Activated CD4-positive, alpha-beta T cell treated with anti-CD3 and anti-CD28 coated beads, Interleukin-2, amount 10 ng/mL, durations not matched to agents 24 days and 14 days (primary cell): Measurements from ENCODE around the gene SMIM29. TPM values are rescaled to one million over a fixed set of nuclear protein-coding genes. Genes with fewer than 3 reads are reported as not detected.
"Not testable (repeated sequence)": the region's sequence is repeated elsewhere in the genome, so short reads cannot be mapped to it uniquely, and the experiment has no call there.

Experiments
- DNase-seq: peaks from one replicate; pipeline ENCODE4 v3.0.0; 2022
- H3K27ac Mint-ChIP-seq: one replicate; pipeline ENCODE4 v1.8.0; 2022; ENCODE audit warnings: mild to moderate bottlenecking, mixed read lengths
- H3K27me3 Mint-ChIP-seq: one replicate; pipeline ENCODE4 v1.8.0; 2022; ENCODE audit warnings: mixed read lengths
- H3K36me3 Mint-ChIP-seq: one replicate; pipeline ENCODE4 v1.8.0; 2022; ENCODE audit warnings: low read depth, mild to moderate bottlenecking, mixed read lengths
- H3K4me1 Mint-ChIP-seq: one replicate; pipeline ENCODE4 v1.8.0; 2021; ENCODE audit warnings: mixed read lengths
- H3K4me3 Mint-ChIP-seq: one replicate; pipeline ENCODE4 v1.8.0; 2022; ENCODE audit warnings: mild to moderate bottlenecking, moderate library complexity, mixed read lengths
- H3K9me3 Mint-ChIP-seq: one replicate; pipeline ENCODE4 v1.8.0; 2021; ENCODE audit warnings: mixed read lengths
- intact Hi-C: fragments of 100-400 bp; cut with micrococcal nuclease; formaldehyde crosslinking; loops from one replicate; pipeline ENCODE4 v1.15.1; 2023
- total RNA-seq: library from RNA; stranded (reverse); gene quantifications from 2 replicates; pipeline ENCODE4 v1.2.3, GENCODE V29; 2022

The SMIM29 gene
- total RNA-seq, 1 donor from 2014 or later = 13.5 TPM

- H3K36me3 Mint-ChIP-seq = peaks cover 3% of the 10 kb centered on the region
- intact Hi-C loops = no loop called here
- no peaks in the 10 kb centered on the region for H3K27me3 Mint-ChIP-seq
- no peak overlapping the region for H3K4me3 Mint-ChIP-seq
- H3K4me1 Mint-ChIP-seq = peaks cover 7% of the 10 kb centered on the region
- no peak overlapping the region for H3K27ac Mint-ChIP-seq
- no peak for DNase-seq
- H3K9me3 Mint-ChIP-seq = no peaks in the 10 kb centered on the region
Measured at GRCh38 chr6:34275128-34275804, 26.5 kb upstream of the SMIM29 start.

- no peaks in the 10 kb centered on the region for H3K27me3 Mint-ChIP-seq
- peaks cover 5% of the 10 kb centered on the region for H3K4me1 Mint-ChIP-seq
- intact Hi-C loops = no loop called here
- H3K36me3 Mint-ChIP-seq = no peaks in the 10 kb centered on the region
- no peak for DNase-seq
- H3K27ac Mint-ChIP-seq = no peak overlapping the region
- no peak overlapping the region for H3K4me3 Mint-ChIP-seq
- H3K9me3 Mint-ChIP-seq = no peaks in the 10 kb centered on the region
Measured at GRCh38 chr6:34274129-34274528, 25.3 kb upstream of the SMIM29 start.

GRCh38 chr6:34273242-34273805 is 24.5 kb upstream of the SMIM29 start:
- Mint-ChIP-seq H3K27ac (no peak overlapping the region), H3K27me3 (no peaks in the 10 kb centered on the region), H3K4me1 (peaks cover 4% of the 10 kb centered on the region), H3K9me3 (no peaks in the 10 kb centered on the region), H3K36me3 (no peaks in the 10 kb centered on the region), H3K4me3 (no peak overlapping the region)
- intact Hi-C loops = no loop called here
- no peak for DNase-seq

- peak overlapping the region; percentile 48 for H3K27ac Mint-ChIP-seq
- peaks cover 4% of the 10 kb centered on the region for H3K4me1 Mint-ChIP-seq
- no peaks in the 10 kb centered on the region for H3K27me3 Mint-ChIP-seq
- intact Hi-C loops = no loop called here
- no peaks in the 10 kb centered on the region for H3K36me3 Mint-ChIP-seq
- no peak overlapping the region for H3K4me3 Mint-ChIP-seq
- H3K9me3 Mint-ChIP-seq = no peaks in the 10 kb centered on the region
- DNase-seq = no peak
Measured at GRCh38 chr6:34272013-34272926, 23.5 kb upstream of the SMIM29 start.

- H3K9me3 Mint-ChIP-seq, DNase-seq, H3K27ac Mint-ChIP-seq: not testable (repeated sequence)
Measured at GRCh38 chr6:34269658-34270341, 21.0 kb upstream of the SMIM29 start.

GRCh38 chr6:34269132-34269531 is 20.3 kb upstream of the SMIM29 start:
- H3K4me3 Mint-ChIP-seq, DNase-seq, H3K4me1 Mint-ChIP-seq, H3K27ac Mint-ChIP-seq, H3K36me3 Mint-ChIP-seq, H3K27me3 Mint-ChIP-seq, H3K9me3 Mint-ChIP-seq, intact Hi-C loops: not testable (repeated sequence)

More at GRCh38 chr6:34269658-34270341, 21.0 kb upstream of the SMIM29 start:
- intact Hi-C loops, H3K27me3 Mint-ChIP-seq, H3K36me3 Mint-ChIP-seq, H3K4me3 Mint-ChIP-seq, H3K4me1 Mint-ChIP-seq: not testable (repeated sequence)

- no peak overlapping the region for H3K4me3 Mint-ChIP-seq
- peaks cover 3% of the 10 kb centered on the region for H3K4me1 Mint-ChIP-seq
- DNase-seq = no peak
- intact Hi-C loops = no loop called here
- H3K9me3 Mint-ChIP-seq = peaks cover 7% of the 10 kb centered on the region
- H3K27ac Mint-ChIP-seq = no peak overlapping the region
- peaks cover 4% of the 10 kb centered on the region for H3K27me3 Mint-ChIP-seq
- no peaks in the 10 kb centered on the region for H3K36me3 Mint-ChIP-seq
Measured at GRCh38 chr6:34267746-34268145, 18.9 kb upstream of the SMIM29 start.

GRCh38 chr6:34263484-34263883 is 14.7 kb upstream of the SMIM29 start:
- intact Hi-C loops, H3K36me3 Mint-ChIP-seq, H3K4me1 Mint-ChIP-seq, H3K27me3 Mint-ChIP-seq, H3K27ac Mint-ChIP-seq, DNase-seq, H3K9me3 Mint-ChIP-seq, H3K4me3 Mint-ChIP-seq: not testable (repeated sequence)

- no peaks in the 10 kb centered on the region for H3K36me3 Mint-ChIP-seq
- intact Hi-C loops = no loop called here
- no peak overlapping the region for H3K27ac Mint-ChIP-seq
- no peak for DNase-seq
- no peaks in the 10 kb centered on the region for H3K4me1 Mint-ChIP-seq
- no peak overlapping the region for H3K4me3 Mint-ChIP-seq
- peaks cover 4% of the 10 kb centered on the region for H3K27me3 Mint-ChIP-seq
- H3K9me3 Mint-ChIP-seq = peaks cover 7% of the 10 kb centered on the region
Measured at GRCh38 chr6:34260576-34261267, 11.9 kb upstream of the SMIM29 start.

- Mint-ChIP-seq H3K9me3 (peaks cover 4% of the 10 kb centered on the region), H3K36me3 (no peaks in the 10 kb centered on the region), H3K4me1 (no peaks in the 10 kb centered on the region), H3K4me3 (no peak overlapping the region), H3K27me3 (no peaks in the 10 kb centered on the region), H3K27ac (no peak overlapping the region)
- no peak for DNase-seq
- intact Hi-C loops = no loop called here
Measured at GRCh38 chr6:34259529-34260069, 10.8 kb upstream of the SMIM29 start.

GRCh38 chr6:34252395-34252794 is 3.6 kb upstream of the SMIM29 start:
- H3K9me3 Mint-ChIP-seq, H3K27ac Mint-ChIP-seq, H3K4me3 Mint-ChIP-seq, H3K27me3 Mint-ChIP-seq, DNase-seq, H3K36me3 Mint-ChIP-seq, intact Hi-C loops: not testable (repeated sequence)
- H3K4me1 Mint-ChIP-seq = peaks cover 19% of the 10 kb centered on the region

- peak overlapping the region; percentile 88 for H3K4me3 Mint-ChIP-seq
- H3K27me3 Mint-ChIP-seq = peaks cover 8% of the 10 kb centered on the region
- peaks cover 33% of the 10 kb centered on the region for H3K4me1 Mint-ChIP-seq
- no peaks in the 10 kb centered on the region for H3K9me3 Mint-ChIP-seq
- H3K36me3 Mint-ChIP-seq = peaks cover 21% of the 10 kb centered on the region
- intact Hi-C loops = loop anchor here (1.0 to 10.0 kb wide), 8 partner anchors 13 to 535 kb away; partner anchors contain the start of genes HMGA1, ILRUN, NUDT3 and UQCC2
- peak overlapping the region; percentile 93 for H3K27ac Mint-ChIP-seq
- peak; percentile 59 for DNase-seq
Measured at GRCh38 chr6:34249469-34250261, 859 bp upstream of the SMIM29 start.
